Measurements from ENCODE around the gene RMI1. TPM values are rescaled to one million over a fixed set of nuclear protein-coding genes. Genes with fewer than 3 reads are reported as not detected.
A peak's percentile ranks its signal among the peaks of the same experiment; 100 is the strongest.

The RMI1 gene
- total RNA-seq, 4 donors from 2014 or later: 1.8 to 5.2 (median 2.6) TPM

DNA sequence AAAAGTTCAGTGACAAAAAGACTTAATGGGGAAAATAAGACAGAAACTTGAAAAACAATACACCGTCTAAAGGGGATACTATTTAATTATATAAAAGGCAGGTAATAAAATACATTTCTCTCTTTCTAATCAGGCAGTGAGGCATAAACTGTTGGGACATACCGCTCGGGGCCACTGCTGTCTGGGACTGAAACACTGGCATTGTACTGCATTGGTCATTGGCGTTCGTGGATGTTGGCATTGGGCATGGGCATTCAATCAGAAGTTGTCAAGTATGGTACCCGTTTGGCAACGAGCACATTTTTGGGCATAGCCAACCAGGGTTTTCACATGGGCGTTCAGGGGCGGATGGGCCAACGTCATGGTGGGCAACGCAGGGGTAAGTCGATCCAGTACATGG, 5.3 kb upstream of the RMI1 start:
- TF ChIP-seq, protein P1, sequence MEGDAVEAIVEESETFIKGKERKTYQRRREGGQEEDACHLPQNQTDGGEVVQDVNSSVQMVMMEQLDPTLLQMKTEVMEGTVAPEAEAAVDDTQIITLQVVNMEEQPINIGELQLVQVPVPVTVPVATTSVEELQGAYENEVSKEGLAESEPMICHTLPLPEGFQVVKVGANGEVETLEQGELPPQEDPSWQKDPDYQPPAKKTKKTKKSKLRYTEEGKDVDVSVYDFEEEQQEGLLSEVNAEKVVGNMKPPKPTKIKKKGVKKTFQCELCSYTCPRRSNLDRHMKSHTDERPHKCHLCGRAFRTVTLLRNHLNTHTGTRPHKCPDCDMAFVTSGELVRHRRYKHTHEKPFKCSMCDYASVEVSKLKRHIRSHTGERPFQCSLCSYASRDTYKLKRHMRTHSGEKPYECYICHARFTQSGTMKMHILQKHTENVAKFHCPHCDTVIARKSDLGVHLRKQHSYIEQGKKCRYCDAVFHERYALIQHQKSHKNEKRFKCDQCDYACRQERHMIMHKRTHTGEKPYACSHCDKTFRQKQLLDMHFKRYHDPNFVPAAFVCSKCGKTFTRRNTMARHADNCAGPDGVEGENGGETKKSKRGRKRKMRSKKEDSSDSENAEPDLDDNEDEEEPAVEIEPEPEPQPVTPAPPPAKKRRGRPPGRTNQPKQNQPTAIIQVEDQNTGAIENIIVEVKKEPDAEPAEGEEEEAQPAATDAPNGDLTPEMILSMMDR (IDR thresholded peaks at IDR 0.05): no peak
- TF ChIP-seq EP300 (IDR thresholded peaks at IDR 0.05) (no peak), POLR2A (IDR thresholded peaks at IDR 0.05) (no peak)
- Histone ChIP-seq H3K27me3 (no peaks in the 10 kb centered on the region), H3K36me3 (peaks cover 28 to 67% (median 32%) of the 10 kb centered on the region in 3 donors), H3K27ac (no peak overlapping the region), H3K4me3 (no peak overlapping the region), H3K9me3 (no peaks in the 10 kb centered on the region), H3K4me1 (peaks cover 6 to 64% (median 18%) of the 10 kb centered on the region in 4 donors)
- DNase-seq (ENCODE audit: low spot score in 2 of 2): no peak
- WGBS, 2 donors: 84 to 91% methylated on average over 12 of the region's 12 CpGs

DNA sequence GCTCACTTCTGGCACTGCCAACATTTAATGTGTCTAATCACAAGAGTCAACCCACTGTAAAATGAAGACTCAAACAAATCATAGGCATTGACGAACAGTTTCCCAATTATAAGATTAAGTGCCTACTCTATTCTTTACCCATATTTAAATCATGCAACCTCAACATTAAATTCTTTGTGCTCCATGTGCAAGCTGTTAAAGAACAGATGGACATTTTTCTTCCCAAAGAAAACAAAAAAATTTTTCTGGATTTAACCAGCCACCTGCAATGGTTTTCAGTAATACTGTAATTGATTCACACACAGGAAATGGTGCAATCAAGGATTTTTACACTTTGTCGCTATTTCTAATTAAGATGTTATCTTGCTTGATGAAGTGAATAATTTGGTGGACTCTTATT, 4.2 kb upstream of the RMI1 start:
- H3K9me3 ChIP-seq: no peaks in the 10 kb centered on the region
- H3K27ac ChIP-seq: no peak overlapping the region
- DNase-seq (ENCODE audit: low spot score in 2 of 2): no peak
- WGBS, 2 donors: 52 to 62% methylated on average over 2 of the region's 2 CpGs
- TF ChIP-seq, protein P1 (IDR thresholded peaks at IDR 0.05): no peak
- no peak for TF ChIP-seq EP300 (IDR thresholded peaks at IDR 0.05)
- no peak for TF ChIP-seq POLR2A (IDR thresholded peaks at IDR 0.05)
- H3K4me3 ChIP-seq: no peak overlapping the region
- H3K4me1 ChIP-seq: peaks cover 6 to 65% (median 18%) of the 10 kb centered on the region in 4 donors
- no peaks in the 10 kb centered on the region for H3K27me3 ChIP-seq
- H3K36me3 ChIP-seq: peaks cover 21 to 57% (median 26%) of the 10 kb centered on the region in 3 donors

DNA sequence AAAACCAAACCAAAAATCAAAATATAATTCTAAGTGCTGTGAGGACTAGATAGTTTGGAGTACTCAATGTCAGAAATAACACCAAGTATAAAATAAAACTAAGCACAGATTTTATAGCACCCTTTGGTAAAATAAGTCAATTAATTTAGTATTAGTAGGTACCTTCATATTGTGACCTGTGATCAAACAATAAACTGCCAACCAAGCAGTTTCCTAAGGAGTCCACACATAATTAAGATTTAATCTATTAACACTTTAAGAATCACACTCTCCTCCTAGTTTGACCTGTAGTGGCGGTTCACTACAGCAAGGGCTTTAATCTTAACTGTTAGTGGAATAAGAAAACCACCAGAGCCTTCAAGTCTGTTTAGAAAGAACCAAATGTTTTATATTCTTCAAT, 3.4 kb upstream of the RMI1 start:
- Histone ChIP-seq H3K27me3 (no peaks in the 10 kb centered on the region), H3K36me3 (peaks cover 15 to 48% (median 24%) of the 10 kb centered on the region in 3 donors), H3K4me1 (peaks cover 6 to 65% (median 23%) of the 10 kb centered on the region in 4 donors), H3K4me3 (peak overlapping the region in 1 of 4 donors; percentile 90), H3K27ac (peak overlapping the region in 1 of 4 donors; percentile 99), H3K9me3 (no peaks in the 10 kb centered on the region)
- TF ChIP-seq POLR2A (IDR thresholded peaks at IDR 0.05) (no peak), EP300 (IDR thresholded peaks at IDR 0.05) (no peak)
- TF ChIP-seq, protein P1 (IDR thresholded peaks at IDR 0.05): no peak
- no peak for DNase-seq (ENCODE audit: low spot score in 2 of 2)
- 42 to 53% methylated on average over 1 of the region's 1 CpG for WGBS, 2 donors

DNA sequence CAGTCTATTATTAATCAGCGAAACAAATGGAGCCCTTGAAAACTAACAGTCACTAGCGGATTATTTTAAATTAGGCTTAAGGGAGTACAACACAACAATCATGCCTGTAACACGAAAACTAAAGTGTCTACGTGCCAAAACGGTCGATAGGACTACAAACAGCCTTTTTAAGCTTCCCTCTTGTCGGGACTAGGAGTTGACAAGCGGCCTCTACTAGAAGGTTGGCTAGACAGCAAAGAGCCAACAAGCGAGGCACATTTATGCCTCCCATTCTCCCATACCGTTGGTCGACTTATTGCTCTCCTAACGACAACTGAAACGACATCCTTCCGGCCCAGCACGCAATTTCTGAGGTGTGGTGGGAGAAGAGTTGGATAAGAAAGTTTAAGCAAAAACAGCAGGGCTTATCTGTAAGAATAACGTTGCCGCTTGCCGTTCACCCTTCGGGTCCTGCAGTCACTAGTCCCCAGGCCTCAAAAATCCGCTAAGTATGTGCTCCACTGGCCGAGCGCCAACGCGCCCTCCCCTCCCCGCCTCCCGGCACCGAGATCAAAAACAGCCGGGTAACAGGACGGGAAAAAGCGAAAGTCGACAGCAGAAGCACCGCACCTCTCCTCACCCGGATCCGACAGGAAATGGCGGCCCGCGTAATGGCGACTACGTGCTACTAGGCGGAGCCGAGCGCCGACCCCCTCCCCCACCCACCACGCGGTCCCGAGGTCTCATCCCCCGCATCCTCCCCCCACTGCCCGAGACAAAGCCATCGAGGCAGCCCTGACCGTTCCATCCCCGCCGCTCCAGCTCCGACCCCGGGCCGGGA, 1.4 kb upstream of the RMI1 start:
- peaks cover 6 to 47% (median 23%) of the 10 kb centered on the region in 4 donors for H3K4me1 ChIP-seq
- TF ChIP-seq, protein P1 (IDR thresholded peaks at IDR 0.05): no peak
- no peak for TF ChIP-seq POLR2A (IDR thresholded peaks at IDR 0.05)
- no peak for TF ChIP-seq EP300 (IDR thresholded peaks at IDR 0.05)
- WGBS, 2 donors: 0% methylated on average over 34 to 44 of the region's 55 CpGs
- peaks cover 0 to 28% (median 12%) of the 10 kb centered on the region in 3 donors for H3K36me3 ChIP-seq
- no peaks in the 10 kb centered on the region for H3K27me3 ChIP-seq
- peak overlapping the region; percentile 90 to 93 (median 90) for H3K4me3 ChIP-seq
- H3K27ac ChIP-seq: peak overlapping the region; percentile 99
- H3K9me3 ChIP-seq: no peaks in the 10 kb centered on the region
- peak; percentile 60 to 69 for DNase-seq (ENCODE audit: low spot score in 2 of 2)

DNA sequence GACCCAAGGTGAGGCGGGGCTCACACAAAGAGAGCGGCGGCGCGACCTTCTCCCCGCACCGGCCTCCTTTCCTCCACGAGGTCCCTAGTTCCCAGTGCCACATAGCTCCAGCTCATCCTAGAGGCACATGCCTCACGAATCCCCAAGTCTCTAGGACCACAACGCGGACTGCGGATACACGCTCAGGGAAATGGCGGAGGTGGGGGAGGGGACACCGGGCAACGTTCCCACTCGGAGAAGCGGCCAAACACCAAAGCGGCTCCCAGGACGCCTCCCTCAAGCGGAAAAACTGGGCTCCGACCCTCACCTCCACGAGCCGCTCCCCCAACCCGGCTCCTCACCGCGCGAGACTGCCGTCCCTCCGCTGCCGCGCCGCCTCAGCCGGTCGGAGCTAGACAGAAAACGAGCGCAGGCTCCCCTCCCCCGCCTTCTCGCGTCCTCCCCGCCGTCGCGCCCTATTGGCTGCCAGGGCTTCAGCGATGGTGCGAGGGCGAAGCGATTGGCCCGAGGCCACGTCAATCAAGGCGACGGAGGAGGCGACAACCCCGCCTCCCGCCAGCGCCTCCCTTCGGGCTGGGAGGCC, 702 bp upstream of the RMI1 start, which contains the start of gene HNRNPK:
HNRNPK (minus strand) TSS at position 404 of the 583 bp plus-strand sequence. CDS start 1,963 bp downstream, outside the sequence.
- peaks cover 6 to 40% (median 21%) of the 10 kb centered on the region in 4 donors for H3K4me1 ChIP-seq
- peak; percentile 98 for DNase-seq (ENCODE audit: low spot score in 2 of 2)

More for the DNA sequence above, 702 bp upstream of the RMI1 start, which contains the start of gene HNRNPK:
- peaks cover 0 to 21% (median 8%) of the 10 kb centered on the region in 3 donors for H3K36me3 ChIP-seq
- WGBS, 2 donors: 0% methylated on average over 10 to 48 of the region's 57 CpGs
- H3K27ac ChIP-seq: peak within 1 kb of the TSS; percentile 99
- no peaks in the 10 kb centered on the region for H3K9me3 ChIP-seq
- H3K27me3 ChIP-seq: no peaks in the 10 kb centered on the region
- peak within 1 kb of the TSS; percentile 90 to 93 (median 90) for H3K4me3 ChIP-seq
- TF ChIP-seq, protein P1 (IDR thresholded peaks at IDR 0.05): peak in 2 of 5 experiments; percentile 21 to 28
- TF ChIP-seq EP300 (IDR thresholded peaks at IDR 0.05): peak; percentile 37 to 96
- peak in 1 of 2 donors; percentile 35 for TF ChIP-seq POLR2A (IDR thresholded peaks at IDR 0.05)

Measured in tibial nerve (tissue), 4 donors.